T-helper 1 cell treated with Interleukin-12 subunit alpha and Interleukin-12 subunit beta and Interleukin-4 antibody, amounts not matched to agents 30 ng/mL and 1 ng/mL, for 36 hours (primary cell): ENCODE measurements around the gene ZNF33B. TPM values are rescaled to one million over a fixed set of nuclear protein-coding genes. Genes with fewer than 3 reads are reported as not detected.
"Not testable (repeated sequence)": the region's sequence is repeated elsewhere in the genome, so short reads cannot be mapped to it uniquely, and the experiment has no call there.

Experiments
- intact Hi-C: fragments of 100-400 bp; cut with micrococcal nuclease; formaldehyde crosslinking; loops from one replicate; pipeline ENCODE4 v1.15.1; 2024
- total RNA-seq: library from RNA; stranded (reverse); gene quantifications from 2 replicates; pipeline ENCODE4 v1.2.3, GENCODE V29; 2022

ZNF33B gene
- total RNA-seq, 1 donor from 2014 or later: 25.9 TPM

DNA sequence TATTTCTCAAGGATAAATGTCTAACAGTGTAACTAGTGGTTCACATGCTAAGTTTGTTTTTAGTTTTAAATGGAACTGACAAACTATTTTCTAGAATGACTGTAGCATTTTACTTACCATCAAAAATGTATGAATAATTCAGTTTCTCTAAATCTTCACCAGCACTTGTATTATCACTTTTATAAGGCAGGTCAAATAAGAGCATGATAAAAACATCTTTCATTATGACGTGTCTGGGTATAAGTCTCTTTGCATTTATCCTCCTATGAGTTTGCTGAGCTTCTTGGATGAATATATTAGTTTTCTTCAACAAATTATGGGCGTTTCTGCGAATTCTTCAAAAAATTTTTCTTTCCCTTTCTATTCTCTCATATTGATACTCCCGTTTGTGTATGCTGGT lies 19.9 kb downstream of the ZNF33B start:
- intact Hi-C loops: no loop called here

DNA sequence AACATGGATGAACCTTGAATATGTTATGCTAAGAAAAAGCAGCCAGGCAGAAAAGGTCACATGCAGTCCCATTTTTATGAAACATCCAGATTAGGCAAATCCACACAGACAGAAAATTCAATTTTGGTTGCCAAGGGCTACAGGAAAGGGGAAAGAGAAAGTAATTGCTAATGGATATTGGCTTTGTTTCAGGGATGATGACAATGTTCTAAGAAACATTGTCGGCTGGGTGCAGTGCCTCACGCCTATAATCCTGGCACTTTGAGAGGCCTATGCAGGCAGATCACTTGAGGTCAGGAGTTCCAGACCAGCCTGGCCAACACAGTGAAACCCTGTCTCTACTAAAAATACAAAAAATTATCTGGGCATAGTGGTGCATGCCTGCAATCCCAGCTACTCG lies 23.0 kb downstream of the ZNF33B start:
- intact Hi-C loops: no loop called here

DNA sequence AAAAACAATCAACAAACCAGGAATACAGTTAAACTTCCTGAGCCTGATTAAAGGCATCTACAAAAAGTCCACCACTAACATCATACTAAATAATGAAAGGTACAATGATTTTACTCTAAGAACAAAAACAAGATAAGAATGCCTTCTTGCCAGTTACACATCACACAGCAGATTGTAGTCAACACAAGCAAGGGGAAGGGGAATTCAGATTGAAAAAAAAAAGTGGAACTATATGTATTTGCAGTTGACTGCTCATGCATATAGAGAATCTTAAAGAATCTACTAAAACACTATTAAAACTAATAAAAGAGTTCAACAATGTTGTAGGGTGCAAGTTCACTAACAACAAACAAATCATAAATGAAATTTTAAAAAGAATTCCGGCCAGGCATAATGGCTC lies 28.5 kb downstream of the ZNF33B start:
- intact Hi-C loops: no loop called here

DNA sequence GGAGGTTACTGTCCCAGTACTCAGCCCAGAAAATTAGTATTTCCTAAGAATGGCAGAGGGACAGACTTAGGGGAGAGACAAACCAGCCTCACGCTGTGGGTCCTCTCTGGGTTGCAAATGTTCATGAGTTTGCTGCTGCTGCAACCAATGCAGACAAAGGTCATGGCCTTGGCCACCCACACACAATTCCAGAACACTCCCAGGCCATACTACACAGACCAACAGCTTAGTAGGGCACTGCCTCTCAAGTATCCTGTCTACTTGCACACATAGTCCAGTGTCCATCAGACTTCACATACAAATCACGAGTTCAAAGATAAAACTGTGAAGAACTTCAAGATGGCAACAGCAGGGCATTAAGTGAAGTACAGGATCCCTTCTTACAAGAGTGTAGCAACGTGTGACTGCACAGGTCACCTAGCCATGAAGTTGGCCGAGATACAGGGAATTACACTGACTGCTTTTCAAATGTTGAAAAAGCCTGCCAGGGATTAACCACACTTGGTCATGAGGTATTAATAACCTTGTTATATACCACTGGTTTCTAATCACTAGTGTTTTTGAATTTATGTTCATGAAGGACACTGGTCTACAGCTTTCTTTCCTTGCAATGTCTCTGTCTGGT lies 40.0 kb downstream of the ZNF33B start:
- intact Hi-C loops: no loop called here

DNA sequence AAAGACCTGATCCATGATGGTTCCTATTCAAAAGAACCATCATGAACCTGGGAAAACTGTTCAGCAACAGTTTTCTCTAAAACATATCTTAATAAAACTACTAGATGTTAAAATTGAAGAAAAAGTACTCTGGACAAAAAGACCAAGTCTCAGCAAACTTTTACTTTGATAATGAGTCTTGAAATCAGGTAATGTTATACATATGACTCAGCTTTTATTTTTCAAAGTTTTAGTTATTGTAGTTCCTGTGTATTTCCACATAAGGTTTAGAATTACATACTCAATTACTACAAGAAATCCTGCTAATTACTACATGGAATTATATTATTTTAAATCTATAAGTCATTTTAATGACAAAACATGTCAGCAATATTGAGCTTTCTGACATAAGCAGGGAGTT lies 42.2 kb downstream of the ZNF33B start:
- intact Hi-C loops: no loop called here

DNA sequence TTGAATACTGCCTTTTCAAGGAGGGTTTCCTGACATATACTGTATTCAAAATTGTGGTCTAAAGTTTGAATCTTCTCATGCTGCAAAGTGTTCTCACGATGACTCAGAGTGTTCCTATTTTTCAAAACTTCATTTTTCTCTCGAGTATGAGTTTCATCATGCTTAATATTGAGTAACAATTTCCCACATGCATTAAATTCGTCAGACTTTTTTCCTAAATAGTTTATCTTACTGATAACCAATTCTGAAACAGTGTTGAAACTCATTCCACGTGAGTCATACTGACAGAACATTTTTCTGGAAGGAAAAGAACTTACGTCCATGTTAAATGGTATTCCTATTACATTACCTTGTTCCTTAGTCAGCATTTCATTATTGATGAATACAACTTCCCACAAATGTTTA lies 44.1 kb downstream of the ZNF33B start:
- intact Hi-C loops: no loop called here

DNA sequence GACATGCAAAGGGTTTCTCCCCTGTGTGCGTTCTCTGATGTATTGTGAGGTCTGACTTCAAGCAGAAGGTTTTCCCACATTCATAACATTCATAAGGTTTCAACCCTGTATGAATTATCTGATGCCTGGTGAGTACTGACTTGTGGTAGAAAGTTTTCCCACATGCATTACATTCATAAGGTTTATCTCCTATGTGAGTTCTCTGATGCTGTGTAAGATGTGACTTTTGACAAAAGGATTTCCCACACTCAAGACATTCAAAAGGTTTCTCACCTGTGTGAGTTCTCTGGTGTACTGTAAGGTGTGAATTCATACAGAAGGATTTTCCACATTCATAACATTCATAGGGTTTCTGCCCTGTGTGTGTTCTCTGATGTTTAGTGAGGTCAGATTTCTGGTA lies 45.1 kb downstream of the ZNF33B start:
- intact Hi-C loops: no loop called here

DNA sequence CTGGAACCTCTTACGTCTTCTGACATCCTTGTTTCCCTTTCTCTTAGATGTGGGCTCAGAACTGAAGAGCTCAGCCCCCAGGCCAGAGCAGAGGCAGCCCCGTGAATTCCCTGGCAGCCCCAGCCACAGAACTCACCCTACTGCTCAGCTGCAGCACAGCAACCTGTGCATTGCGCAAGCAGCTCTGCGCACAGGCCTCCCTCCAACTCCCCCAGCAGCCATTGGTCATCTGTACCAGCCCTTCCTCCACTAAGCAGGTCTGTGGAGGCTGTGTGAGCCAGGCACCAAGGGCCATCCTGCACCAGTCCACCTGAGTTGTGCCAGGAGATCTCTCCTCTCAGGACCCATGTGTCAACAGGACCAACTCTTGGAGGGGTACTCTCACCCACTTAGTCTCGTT lies 54.5 kb downstream of the ZNF33B start:
- intact Hi-C loops: no loop called here

DNA sequence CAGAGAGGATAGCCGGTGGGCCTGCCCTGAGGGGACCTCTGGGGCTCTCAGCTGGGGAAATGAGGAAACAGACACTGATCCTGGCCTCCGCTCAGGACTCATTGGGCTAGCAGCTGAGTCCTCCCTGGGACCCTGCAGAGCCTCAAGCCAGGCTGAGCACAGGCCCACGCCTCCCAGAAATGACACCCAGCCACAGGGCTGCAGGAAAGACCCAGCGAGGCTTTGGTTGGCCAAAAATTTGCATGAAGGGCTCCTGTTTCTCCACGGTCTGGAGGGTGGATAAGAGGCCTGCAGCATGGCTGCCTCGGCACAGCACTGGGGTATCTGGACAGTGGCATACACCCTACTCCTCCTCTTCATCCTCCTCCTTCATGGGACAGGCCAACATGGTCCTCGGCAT lies 60.4 kb downstream of the ZNF33B start:
- intact Hi-C loops: no loop called here

DNA sequence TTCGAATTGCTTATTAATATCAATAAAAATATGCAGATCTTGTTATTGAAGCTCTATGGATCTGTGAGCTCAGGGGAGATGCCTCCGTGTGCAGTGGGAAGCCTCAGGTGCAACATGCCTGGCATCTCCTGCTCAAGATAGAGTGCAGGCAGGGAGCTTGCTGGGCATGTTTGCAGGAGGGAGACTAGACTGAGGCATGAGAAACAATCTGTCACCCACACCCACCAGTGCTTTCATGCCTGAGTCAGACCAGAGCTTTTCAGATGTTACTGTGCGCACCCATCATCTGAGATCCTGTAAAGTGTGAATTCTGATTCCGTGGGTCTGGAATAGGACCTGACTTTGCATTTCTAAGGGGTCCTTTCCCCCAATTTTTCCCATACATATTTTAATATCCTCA lies 62.0 kb downstream of the ZNF33B start:
- intact Hi-C loops: no loop called here

DNA sequence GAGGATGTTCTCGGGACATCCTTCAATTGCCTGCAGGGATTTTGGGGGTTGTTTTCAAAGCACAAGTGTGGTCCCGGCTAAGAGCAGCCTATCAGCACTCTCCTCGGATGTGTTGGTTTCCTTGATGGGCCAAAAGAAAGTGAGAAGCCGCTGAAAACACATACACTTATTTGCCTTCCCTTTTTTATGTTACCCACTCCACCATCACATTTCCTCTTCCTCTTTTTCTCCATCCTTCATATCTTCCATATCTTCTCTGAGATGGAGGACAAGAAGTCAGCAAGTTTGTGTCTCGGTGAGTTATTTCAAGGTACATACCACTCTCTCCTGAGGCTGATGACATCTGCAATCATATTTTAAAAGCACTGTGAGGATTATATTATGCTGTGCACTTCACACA lies 64.0 kb downstream of the ZNF33B start:
- intact Hi-C loops: no loop called here

DNA sequence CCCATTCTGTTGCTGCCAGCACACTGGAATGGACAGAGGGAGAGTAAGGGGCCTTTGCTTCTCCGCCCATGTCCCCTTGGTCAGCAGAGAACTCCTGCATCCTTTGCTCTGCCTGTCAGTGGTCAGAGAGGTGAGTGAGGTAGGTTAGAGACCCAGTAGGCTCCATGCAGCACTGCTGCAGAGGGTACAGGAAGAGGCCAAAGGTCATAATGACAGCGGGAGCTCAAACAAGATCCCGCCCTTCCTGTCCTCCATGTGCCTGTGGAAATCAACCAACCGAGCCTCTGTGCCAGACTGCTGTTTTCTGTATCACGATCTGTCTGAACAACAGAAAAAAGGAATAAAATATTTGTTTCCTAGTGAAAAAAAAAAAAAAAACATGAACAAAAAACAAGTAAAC lies 81.4 kb downstream of the ZNF33B start:
- intact Hi-C loops: no loop called here

DNA sequence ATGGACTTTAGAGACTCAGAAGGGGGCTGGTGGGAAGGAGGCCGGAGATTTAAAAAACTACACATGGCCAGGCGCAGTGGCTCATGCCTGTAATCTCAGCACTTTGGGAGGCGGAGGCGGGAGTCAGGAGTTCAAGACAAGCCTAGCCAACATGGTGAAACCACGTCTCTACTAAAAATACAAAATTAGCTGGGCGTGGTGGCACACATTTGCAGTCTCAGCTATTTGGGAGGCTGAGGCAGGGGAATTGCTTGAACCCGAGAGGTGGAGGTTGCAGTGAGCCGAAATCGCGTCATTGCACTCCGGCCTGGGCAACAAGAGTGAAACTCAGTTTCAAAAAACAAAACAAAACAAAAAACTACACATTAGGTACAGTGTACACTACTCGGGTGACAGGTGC lies 84.8 kb downstream of the ZNF33B start:
- intact Hi-C loops: not testable (repeated sequence)

DNA sequence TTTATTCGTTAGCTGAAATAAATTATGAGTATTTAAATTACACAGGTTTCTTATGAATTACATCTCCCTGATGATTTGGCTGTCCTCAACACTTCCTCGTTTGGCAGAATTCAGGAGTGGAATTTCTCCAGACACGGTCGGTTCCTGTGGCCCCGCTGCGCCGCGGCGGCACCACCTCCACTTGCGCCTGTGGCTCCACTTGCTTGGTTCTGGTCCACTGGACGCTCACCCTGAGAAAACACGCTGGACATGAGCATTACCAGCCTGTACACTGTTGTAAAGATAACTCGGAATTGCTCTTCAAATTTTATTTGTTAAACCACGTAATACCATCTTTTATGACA lies 85.3 kb downstream of the ZNF33B start:
- intact Hi-C loops: no loop called here

DNA sequence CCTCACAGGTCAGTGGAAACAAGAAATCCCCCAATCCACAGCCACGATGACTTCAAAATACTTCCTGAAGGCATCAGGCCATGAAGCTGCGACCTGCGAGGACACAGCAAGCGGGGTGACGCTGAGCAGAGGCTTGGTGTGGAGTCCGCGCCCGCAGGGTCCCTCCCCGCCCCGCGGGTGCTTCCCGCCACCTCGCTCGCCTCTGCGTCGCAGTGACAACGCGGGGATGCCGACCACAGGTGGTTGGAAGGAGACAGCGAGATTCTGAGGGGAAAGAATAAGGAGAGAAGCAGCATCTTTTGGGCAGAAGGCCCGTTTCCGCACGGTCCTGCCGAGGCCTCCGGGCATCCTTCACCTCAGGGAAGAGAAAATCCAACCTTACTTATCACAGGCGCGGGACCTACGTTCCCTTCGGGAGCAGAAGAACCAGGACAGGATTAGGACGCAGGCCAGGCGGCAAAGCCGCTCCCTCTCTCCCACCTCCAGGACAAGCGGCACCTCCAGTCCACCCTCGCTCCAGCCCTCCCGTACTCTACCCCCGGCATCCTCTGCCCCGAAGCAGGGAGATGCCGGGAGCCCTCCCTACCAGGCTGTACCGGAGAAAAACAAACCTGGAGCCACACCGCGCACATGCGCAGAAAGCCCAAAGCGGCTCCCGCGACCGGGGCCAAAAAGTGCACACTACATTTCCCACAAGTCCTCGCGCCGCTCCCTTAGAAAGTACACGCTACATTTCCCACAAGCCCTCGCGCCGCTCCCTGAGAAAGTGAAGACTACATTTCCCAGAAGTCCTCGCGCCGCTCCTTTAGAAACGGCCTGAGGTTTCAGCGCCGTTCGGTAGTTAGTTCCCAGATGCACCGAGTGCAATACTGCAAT lies 85.9 kb downstream of the ZNF33B start:
- intact Hi-C loops: loop anchor here (1.0 kb wide), 9 partner anchors 86 to 1096 kb away; partner anchors contain the start of genes CSGALNACT2, HNRNPF, ZNF32 and ZNF33B

DNA sequence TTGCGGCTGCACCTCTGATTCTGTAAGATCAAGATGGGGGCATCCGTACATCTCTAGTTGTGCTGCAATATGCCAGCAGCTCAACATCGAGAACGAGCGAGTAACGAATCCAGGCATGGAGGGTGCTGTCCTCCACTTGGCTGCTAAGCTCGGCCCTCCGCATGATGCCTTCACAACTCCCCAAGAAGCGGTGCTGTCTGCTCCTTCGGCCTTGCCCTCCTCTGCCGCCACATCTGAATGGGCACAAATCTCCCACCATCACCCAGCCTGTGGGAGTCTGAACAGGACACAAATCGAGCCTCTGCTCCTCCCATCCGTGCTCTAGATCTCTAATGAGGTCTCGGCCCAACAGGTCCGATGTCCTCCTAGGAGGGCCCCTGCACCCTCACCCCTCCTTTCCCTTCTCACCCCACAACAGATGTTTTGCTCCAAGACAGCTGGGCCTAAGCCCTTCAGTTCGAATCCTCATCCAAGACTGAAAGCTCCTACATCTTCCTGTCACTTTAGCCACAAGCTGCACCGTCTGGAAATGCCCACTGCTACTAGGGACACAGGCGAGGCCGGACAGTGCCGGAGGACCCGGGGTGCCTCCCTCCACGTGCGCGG lies 86.7 kb downstream of the ZNF33B start:
- intact Hi-C loops: loop anchor here (1.0 kb wide), 9 partner anchors 87 to 1097 kb away; partner anchors contain the start of genes CSGALNACT2, HNRNPF, ZNF32 and ZNF33B

DNA sequence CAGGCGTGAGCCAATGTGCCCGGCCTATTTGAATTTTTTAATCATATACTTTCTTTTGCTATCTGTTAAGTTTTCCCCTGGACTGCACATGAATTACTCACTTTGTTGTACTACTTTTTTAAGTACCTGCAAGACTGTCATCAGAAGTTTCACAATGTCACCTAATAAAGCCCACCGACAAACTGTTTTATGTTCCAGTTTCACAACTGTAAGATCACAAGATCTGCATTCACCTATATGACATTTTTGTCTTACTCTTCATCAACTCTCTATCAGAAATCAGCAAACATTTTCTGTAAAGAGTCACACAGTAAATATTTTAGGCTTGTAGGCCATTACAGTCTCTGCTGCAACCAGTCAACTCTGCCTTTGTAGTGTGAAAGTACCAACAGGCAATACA lies 88.5 kb downstream of the ZNF33B start:
- intact Hi-C loops: no loop called here

DNA sequence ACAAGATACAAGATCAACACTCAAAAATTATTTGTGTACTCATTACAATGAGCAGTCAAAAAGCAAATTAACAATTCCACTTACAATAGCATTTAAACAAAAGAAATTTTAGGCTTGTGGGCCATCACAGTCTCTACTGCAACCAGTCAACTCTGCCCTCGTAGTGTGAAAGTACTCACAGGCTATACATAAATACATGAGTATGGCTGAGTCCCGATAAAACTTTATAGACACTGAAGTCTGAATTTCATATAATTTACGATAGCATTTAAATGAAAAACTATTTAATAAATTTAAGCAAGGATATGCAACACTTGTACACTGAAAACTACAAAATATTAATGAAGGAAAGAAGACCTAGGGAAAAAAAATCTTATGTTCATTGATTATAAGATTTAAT lies 90.1 kb downstream of the ZNF33B start:
- intact Hi-C loops: no loop called here

DNA sequence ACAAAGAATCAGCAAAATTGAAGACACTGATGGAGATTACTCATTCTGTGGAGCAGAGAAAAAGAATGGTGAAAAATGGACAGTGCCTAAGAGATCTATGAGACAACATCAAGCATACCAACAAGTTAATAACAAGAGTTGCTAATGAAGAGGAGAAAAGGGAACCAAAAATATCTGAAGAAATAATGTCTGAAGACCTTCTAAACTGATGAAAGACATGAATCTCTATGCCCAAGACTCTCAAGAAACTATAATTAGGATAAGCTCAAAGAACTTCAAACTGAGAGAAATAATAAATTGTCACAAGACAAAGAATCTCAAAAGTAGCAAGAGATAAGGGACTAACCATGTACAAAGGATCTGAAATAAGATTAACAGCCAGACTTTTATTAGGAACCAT lies 93.4 kb downstream of the ZNF33B start:
- intact Hi-C loops: no loop called here

DNA sequence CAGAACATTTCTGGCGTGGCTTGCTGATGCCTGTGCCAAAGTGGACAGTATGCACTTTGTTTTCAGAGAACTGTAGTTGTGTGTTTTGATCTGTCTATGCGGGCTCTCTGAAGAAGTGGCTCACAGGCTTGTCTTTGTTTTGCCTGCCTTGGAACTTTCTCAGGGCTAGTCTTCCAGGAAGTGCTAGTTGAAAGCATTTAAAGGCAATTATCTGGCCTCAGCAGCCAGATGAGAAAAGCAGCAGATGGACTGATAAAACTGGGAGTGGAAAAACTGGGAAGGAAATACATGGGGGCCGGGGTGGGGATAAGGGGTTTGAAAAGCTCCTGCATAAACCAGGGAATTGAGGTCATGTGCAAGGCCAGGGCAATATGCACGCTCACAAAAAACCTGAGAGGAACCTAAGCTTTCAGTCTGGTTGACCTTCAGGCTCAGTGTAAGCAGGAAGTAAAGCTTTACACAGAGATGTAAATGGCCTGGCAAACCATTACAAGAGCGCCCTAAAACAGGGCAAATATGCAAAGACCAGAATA lies 94.5 kb downstream of the ZNF33B start:
- intact Hi-C loops: no loop called here
